Activated effector memory CD4-positive, alpha-beta T cell treated with Interleukin-2 at 50 U/mL for 16 hours (primary cell): ENCODE measurements around the gene CTSA.

ENCODE experiments used
- DNase-seq: peaks from one replicate; pipeline ENCODE4 v3.0.0-alpha.2; 2020

The CTSA gene

DNA sequence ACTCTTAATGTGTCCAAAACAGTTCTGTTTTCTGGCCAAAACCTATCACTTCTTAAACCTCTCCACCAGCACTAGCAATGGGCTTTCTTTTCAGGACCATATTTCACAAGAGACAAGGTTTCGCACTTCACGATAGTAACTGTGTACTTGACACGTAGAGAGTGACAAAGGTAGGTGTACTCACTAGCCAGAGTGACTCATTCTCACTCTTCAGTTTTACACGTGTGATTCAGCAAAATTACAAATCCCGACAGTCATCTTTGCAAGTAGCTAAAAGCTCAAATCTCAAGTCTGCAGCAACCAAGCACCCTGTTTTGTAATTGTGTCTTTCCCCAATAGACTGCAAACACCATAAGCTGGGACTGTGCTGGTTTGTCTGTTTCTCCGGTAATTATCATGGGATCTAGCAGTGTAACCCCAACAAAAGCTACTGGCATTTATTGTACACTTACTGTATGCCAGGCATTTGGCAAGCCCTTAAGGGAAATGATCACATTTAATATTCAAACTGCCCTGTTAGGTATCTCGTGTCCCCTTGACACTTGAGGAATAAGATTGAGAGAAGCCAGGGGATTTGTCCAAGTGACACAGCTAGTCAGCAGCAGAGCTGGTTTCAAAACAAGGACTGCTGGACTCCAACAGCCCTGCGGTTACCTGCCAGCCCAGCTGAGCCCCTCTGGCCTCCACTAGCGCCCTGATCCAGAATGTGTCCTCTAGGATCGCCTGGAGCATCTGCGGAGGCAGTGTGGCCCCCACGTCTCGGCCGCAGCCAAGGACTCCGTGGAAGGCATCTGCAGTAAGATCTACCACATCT is 53.2 kb downstream of the CTSA start:
- no peak for DNase-seq

DNA sequence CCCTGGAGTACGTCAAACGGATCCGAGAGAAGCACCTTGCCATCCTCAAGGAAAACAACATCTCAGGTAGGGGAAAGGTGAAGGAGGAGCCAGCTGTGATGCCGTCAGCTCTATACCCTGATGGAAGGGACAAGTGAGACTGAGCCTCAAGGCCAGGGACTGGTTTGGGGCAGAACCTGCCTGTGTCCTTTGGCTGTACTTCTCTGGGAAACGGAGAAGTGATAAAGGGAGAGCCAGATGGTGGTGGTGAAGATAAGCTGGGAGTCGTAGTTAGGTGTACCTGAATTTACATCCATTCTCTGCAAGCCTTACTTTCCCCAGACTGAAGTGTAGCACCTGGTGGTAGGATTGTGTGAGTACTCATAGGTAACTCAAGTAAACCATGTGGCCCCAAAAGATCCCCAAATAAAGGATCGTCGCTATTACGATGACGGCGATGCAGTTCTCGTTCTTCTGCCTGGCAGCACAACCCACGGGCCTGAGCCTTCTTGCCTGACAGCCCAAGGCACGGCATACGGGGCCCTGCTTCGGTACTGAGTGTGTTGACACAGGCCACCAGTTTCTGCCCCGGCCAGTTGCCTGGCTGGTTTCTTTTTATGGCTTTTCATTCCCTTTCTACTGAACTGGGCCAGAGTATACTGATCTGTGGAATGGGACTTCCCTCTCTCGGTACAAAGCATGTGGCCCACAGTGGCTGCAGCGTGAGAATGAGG is 54.0 kb downstream of the CTSA start:
- no peak for DNase-seq

DNA sequence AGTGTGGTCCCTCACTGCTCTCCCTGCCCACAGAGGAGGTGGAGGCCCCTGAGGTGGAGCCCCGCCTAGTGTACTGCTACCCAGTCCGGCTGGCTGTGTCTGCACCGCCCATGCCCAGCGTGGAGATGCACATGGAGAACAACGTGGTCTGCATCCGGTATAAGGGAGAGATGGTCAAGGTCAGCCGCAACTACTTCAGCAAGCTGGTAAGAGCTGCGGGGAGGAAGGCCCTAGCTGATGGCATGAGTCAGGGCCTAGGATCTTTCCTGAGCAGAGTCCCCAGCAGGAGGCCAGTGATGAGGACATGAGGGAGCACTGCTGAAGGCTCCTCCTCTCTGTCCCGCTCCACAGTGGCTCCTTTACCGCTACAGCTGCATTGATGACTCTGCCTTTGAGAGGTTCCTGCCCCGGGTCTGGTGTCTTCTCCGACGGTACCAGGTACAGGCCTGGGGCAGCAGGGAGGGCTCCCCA is 54.6 kb downstream of the CTSA start:
- no peak for DNase-seq

DNA sequence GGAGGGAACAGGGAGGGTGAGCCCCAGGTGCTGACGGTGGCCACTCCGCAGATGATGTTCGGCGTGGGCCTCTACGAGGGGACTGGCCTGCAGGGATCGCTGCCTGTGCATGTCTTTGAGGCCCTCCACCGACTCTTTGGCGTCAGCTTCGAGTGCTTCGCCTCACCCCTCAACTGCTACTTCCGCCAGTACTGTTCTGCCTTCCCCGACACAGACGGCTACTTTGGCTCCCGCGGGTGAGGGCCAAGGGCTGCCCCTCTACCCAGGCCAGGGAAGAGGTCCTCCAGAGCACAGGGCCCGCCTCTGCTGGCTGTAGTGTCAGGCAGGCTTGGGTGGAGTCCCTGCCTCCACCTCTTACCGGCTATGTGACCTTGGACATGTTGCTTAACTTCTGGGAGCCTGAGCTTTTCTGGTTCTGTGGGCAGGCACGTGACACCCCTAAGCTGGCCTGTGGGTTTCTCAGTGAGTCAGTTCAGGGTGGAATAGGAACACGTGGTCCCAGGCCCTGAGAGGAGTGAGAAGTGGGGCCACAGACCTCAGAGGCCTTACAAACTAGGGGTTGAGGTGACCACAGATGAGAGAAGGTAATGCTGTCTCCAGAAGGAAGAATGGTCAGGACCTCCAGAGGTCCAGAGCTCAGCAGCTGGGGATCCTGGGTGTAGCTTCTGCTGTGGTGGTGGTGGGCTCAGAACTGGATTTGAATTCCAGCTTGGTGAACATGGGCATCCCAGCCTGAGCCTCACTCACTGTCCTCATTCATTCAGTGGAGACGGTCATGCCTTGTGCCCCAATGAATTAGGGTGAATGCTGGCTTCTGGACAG is 55.2 kb downstream of the CTSA start:
- peak; percentile 28 for DNase-seq

DNA sequence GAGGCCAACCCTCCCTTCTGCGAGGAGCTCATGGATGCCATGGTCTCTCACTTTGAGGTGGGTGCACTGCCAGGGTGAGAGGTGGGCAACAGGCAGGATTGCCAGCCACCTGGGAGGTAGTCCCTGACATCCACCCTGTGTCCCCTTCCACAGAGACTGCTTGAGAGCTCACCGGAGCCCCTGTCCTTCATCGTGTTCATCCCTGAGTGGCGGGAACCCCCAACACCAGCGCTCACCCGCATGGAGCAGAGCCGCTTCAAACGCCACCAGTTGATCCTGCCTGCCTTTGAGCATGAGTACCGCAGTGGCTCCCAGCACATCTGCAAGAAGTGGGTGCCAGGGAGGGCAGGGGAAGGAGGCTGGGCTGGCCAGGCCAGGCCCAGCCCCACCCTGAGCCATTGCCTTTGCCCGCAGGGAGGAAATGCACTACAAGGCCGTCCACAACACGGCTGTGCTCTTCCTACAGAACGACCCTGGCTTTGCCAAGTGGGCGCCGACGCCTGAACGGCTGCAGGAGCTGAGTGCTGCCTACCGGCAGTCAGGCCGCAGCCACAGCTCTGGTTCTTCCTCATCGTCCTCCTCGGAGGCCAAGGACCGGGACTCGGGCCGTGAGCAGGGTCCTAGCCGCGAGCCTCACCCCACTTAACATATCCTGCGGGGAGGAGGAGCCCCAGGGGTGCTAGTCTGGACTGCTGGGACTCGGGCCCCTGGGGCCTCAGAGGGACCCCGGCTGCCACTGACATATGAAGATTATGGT is 56.2 kb downstream of the CTSA start:
- no peak for DNase-seq

DNA sequence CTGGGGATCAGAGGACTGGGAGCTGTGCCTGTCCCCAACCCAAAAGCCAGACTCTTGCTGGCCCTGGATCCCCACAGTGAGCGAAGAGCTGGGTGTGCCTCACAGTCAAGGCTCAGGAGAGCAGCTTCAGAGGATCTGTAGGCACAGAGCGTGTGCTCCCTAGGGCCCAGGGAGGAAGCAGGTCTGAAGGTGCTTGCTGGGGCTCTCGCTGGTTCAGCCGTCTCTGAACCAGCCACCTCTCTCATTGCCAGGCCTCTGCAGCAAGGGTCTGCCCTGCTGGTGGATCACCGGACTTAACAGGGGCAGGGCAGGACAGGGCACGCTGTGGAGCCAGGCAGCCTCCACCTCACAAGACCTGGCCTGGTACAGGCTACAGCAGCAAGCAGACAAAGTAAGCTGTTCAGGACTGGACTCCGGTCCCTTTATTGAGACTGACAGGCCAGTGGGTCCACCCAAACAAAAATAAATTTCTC is 57.2 kb downstream of the CTSA start:
- DNase-seq = no peak
